ENCODE measurements around the gene TNS2.
"Not testable (repeated sequence)": the region's sequence is repeated elsewhere in the genome, so short reads cannot be mapped to it uniquely, and the experiment has no call there.

Gene TNS2

GRCh38 chr12:53094796-53095595 is 45.1 kb downstream of the TNS2 start:
- not testable (repeated sequence) for DNase-seq

GRCh38 chr12:53095596-53095895 is 45.7 kb downstream of the TNS2 start:
- DNase-seq = not testable (repeated sequence)

GRCh38 chr12:53096089-53096741 is 46.4 kb downstream of the TNS2 start:
- DNase-seq = no peak

GRCh38 chr12:53096759-53097158 is 46.9 kb downstream of the TNS2 start:
- no peak for DNase-seq

- no peak for DNase-seq
These were observed 47.3 kb downstream of the TNS2 start for GRCh38 chr12:53097207-53097563.

GRCh38 chr12:53097564-53098353 is 47.9 kb downstream of the TNS2 start, which contains the start of gene IGFBP6:
Gene IGFBP6 (plus strand): TSS chr12:53097667. CDS start chr12:53097718, 51 bp downstream.
- peak; percentile 54 for DNase-seq

- DNase-seq = peak; percentile 43
These were observed 48.6 kb downstream of the TNS2 start for GRCh38 chr12:53098354-53098981.

GRCh38 chr12:53099071-53099882 is 49.4 kb downstream of the TNS2 start:
- DNase-seq = peak; percentile 91

- no peak for DNase-seq
These were observed 50.7 kb downstream of the TNS2 start for GRCh38 chr12:53100466-53101151.

- DNase-seq = no peak
These were observed 51.4 kb downstream of the TNS2 start for GRCh38 chr12:53101266-53101665.

GRCh38 chr12:53101931-53102781 is 52.3 kb downstream of the TNS2 start:
- no peak for DNase-seq

- DNase-seq = peak; percentile 47
These were observed 53.3 kb downstream of the TNS2 start, which contains the start of gene SOAT2 for GRCh38 chr12:53102883-53103807. Gene SOAT2 (plus strand): TSS chr12:53103486. CDS start chr12:53103578, 92 bp downstream.

- DNase-seq = no peak
These were observed 54.0 kb downstream of the TNS2 start for GRCh38 chr12:53103860-53104305.

- no peak for DNase-seq
These were observed 55.4 kb downstream of the TNS2 start for GRCh38 chr12:53105256-53105655.

- no peak for DNase-seq
These were observed 56.0 kb downstream of the TNS2 start for GRCh38 chr12:53105712-53106439.

GRCh38 chr12:53107122-53107521 is 57.3 kb downstream of the TNS2 start:
- no peak for DNase-seq

GRCh38 chr12:53112431-53112830 is 62.6 kb downstream of the TNS2 start:
- not testable (repeated sequence) for DNase-seq

- DNase-seq = no peak
These were observed 63.4 kb downstream of the TNS2 start for GRCh38 chr12:53113136-53113705.

Data from stimulated activated CD4-positive, alpha-beta T cell treated with anti-CD3 and anti-CD28 coated beads, Interleukin-4, amount 100 ng/mL, for 24 hours (primary cell).